Vagina (tissue), 2 donors: ENCODE results near the gene STK32B. TPM values are rescaled to one million over a fixed set of nuclear protein-coding genes. Genes with fewer than 3 reads are reported as not detected.

ENCODE experiments used
- DNase-seq, 2 donors: peaks; one replicate each; pipeline ENCODE4 v3.0.0-alpha.2; 2017; ENCODE audit errors: extremely low spot score in 2 of 2
- H3K27ac ChIP-seq: fragments of 200-600 bp; sonication (generic); one replicate; pipeline ENCODE4 v1.5.1; 2019
- H3K27me3 ChIP-seq: fragments of 200-600 bp; sonication (generic); one replicate; pipeline ENCODE4 v1.5.1; 2019
- H3K36me3 ChIP-seq, 2 donors: fragments of 200-600 bp; sonication (generic); one replicate each; pipeline ENCODE4 v1.5.1; 2017 to 2019
- H3K4me1 ChIP-seq: fragments of 200-600 bp; sonication (generic); one replicate; pipeline ENCODE4 v1.5.1; 2019
- H3K4me3 ChIP-seq, 2 donors: fragments of 200-600 bp; sonication (generic); 1 replicate in 1 of 2; 2 replicates in 1 of 2; pipeline ENCODE4 v1.5.1; 2016 to 2019
- H3K9me3 ChIP-seq: fragments of 200-600 bp; sonication (generic); one replicate; pipeline ENCODE4 v1.5.1; 2019
- CTCF ChIP-seq, 3 experiments: fragments of 450-650 bp in 2 of 3; fragments of 200-600 bp in 1 of 3; sonication (generic) in 1 of 3; IDR thresholded peaks; one replicate each; pipeline ENCODE4 v1.5.1; 2017 to 2019; ENCODE audit warnings: antibody characterized with exemption in 3 of 3, mild to moderate bottlenecking in 2 of 3, moderate library complexity in 2 of 3
- POLR2A ChIP-seq, 2 donors: fragments of 450-650 bp; IDR thresholded peaks; one replicate each; pipeline ENCODE4 v1.6.1; 2017; ENCODE audit warnings: antibody characterized with exemption in 2 of 2, mild to moderate bottlenecking in 2 of 2, moderate library complexity in 2 of 2
- POLR2AphosphoS5 ChIP-seq, 2 donors: sonication (generic); formaldehyde crosslinking; IDR thresholded peaks; one replicate each; pipeline ENCODE4 v1.9.0; 2017; ENCODE audit warnings: antibody characterized with exemption in 2 of 2, mild to moderate bottlenecking in 2 of 2, low read depth in 1 of 2; ENCODE audit not compliant: insufficient read depth in 1 of 2
- intact Hi-C: fragments of 100-400 bp; cut with DNase I; formaldehyde crosslinking; loops from one replicate; pipeline ENCODE4 v1.15.1; 2023
- total RNA-seq: library from RNA; depleted of rRNA; stranded (reverse); fragments of >200 nt; gene quantifications from one replicate; pipeline ENCODE4 v1.2.3, GENCODE V29; 2016

The STK32B gene
- total RNA-seq, 1 donor from 2014 or later = 6.4 TPM

- Histone ChIP-seq H3K36me3 (no peaks in the 10 kb centered on the region), H3K9me3 (no peaks in the 10 kb centered on the region), H3K27ac (no peak overlapping the region), H3K4me1 (no peaks in the 10 kb centered on the region), H3K27me3 (no peaks in the 10 kb centered on the region), H3K4me3 (no peak overlapping the region)
- intact Hi-C loops = no loop called here
- DNase-seq = no peak
- TF ChIP-seq POLR2A (IDR thresholded peaks at IDR 0.05) = no peak
- TF ChIP-seq CTCF (IDR thresholded peaks at IDR 0.05) = no peak
- no peak for TF ChIP-seq POLR2AphosphoS5 (IDR thresholded peaks at IDR 0.05; ENCODE audit: insufficient read depth in 1 of 2, low read depth in 1 of 2)
Observed at GRCh38 chr4:5034206-5034605, 17.1 kb upstream of the STK32B start.

GRCh38 chr4:5036239-5036638 lies 15.0 kb upstream of the STK32B start:
- intact Hi-C loops = no loop called here
- H3K27ac ChIP-seq = no peak overlapping the region

GRCh38 chr4:5037553-5038551 lies 13.4 kb upstream of the STK32B start:
- peak; percentile 30 to 49 for TF ChIP-seq POLR2AphosphoS5 (IDR thresholded peaks at IDR 0.05; ENCODE audit: insufficient read depth in 1 of 2, low read depth in 1 of 2)
- TF ChIP-seq CTCF (IDR thresholded peaks at IDR 0.05) = no peak
- no peak for TF ChIP-seq POLR2A (IDR thresholded peaks at IDR 0.05)
- DNase-seq = no peak
- Histone ChIP-seq H3K27me3 (no peaks in the 10 kb centered on the region), H3K4me3 (no peak overlapping the region), H3K27ac (no peak overlapping the region), H3K36me3 (no peaks in the 10 kb centered on the region), H3K4me1 (no peaks in the 10 kb centered on the region), H3K9me3 (no peaks in the 10 kb centered on the region)
- intact Hi-C loops = no loop called here

More at GRCh38 chr4:5036239-5036638, 15.0 kb upstream of the STK32B start:
- TF ChIP-seq POLR2A (IDR thresholded peaks at IDR 0.05) (no peak), CTCF (IDR thresholded peaks at IDR 0.05) (no peak)
- Histone ChIP-seq H3K27me3 (no peaks in the 10 kb centered on the region), H3K4me1 (no peaks in the 10 kb centered on the region), H3K36me3 (no peaks in the 10 kb centered on the region), H3K4me3 (no peak overlapping the region), H3K9me3 (no peaks in the 10 kb centered on the region)
- no peak for DNase-seq

- TF ChIP-seq CTCF (IDR thresholded peaks at IDR 0.05) (no peak), POLR2A (IDR thresholded peaks at IDR 0.05) (no peak), POLR2AphosphoS5 (IDR thresholded peaks at IDR 0.05; ENCODE audit: insufficient read depth in 1 of 2, low read depth in 1 of 2) (no peak)
- intact Hi-C loops = no loop called here
- no peaks in the 10 kb centered on the region for H3K36me3 ChIP-seq
- no peak overlapping the region for H3K27ac ChIP-seq
- no peaks in the 10 kb centered on the region for H3K27me3 ChIP-seq
- no peaks in the 10 kb centered on the region for H3K9me3 ChIP-seq
- no peaks in the 10 kb centered on the region for H3K4me1 ChIP-seq
- H3K4me3 ChIP-seq = no peak overlapping the region
- peak in 1 of 2 donors; percentile 72 for DNase-seq
Observed at GRCh38 chr4:5039800-5040199, 11.5 kb upstream of the STK32B start.
